ENCODE data around the gene CTSF.

Gene CTSF

DNA sequence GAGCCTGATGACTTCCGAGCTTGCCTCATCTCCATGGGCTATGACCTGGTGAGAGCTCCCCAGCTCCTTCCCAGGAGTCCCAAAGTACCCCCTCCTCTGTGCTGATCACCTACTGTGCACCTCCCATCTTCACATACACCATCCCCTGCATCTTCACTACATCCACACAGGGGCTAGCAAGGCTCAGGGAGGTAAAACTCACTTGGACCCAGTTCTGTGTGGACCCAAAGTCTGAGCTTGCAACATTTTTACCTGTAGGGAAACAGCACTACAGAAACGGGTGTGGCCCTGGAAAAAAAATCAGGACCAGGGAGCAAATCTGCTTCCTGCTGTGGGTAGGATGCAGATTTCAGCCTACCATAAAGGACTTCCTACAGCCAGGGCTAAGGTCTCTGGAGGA lies 6.1 kb downstream of the CTSF start:
- no peaks in the 10 kb centered on the region for H3K27me3 ChIP-seq (replicated peaks)
- no peaks in the 10 kb centered on the region for H3K36me3 ChIP-seq (replicated peaks)
- H3K27ac ChIP-seq = no peak overlapping the region
- H3K4me3 ChIP-seq (ENCODE audit: low read depth, low read length) = no peak overlapping the region
- in situ Hi-C loops (cut with HindIII; ENCODE audit: low pct_ligation_motif_present, low sequenced_read_pairs) = no loop called here
- DNase-seq = no peak
- TF ChIP-seq, protein P1, sequence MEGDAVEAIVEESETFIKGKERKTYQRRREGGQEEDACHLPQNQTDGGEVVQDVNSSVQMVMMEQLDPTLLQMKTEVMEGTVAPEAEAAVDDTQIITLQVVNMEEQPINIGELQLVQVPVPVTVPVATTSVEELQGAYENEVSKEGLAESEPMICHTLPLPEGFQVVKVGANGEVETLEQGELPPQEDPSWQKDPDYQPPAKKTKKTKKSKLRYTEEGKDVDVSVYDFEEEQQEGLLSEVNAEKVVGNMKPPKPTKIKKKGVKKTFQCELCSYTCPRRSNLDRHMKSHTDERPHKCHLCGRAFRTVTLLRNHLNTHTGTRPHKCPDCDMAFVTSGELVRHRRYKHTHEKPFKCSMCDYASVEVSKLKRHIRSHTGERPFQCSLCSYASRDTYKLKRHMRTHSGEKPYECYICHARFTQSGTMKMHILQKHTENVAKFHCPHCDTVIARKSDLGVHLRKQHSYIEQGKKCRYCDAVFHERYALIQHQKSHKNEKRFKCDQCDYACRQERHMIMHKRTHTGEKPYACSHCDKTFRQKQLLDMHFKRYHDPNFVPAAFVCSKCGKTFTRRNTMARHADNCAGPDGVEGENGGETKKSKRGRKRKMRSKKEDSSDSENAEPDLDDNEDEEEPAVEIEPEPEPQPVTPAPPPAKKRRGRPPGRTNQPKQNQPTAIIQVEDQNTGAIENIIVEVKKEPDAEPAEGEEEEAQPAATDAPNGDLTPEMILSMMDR (IDR thresholded peaks at IDR 0.05; ENCODE audit: low read depth, low read length, missing control alignments) = no peak

DNA sequence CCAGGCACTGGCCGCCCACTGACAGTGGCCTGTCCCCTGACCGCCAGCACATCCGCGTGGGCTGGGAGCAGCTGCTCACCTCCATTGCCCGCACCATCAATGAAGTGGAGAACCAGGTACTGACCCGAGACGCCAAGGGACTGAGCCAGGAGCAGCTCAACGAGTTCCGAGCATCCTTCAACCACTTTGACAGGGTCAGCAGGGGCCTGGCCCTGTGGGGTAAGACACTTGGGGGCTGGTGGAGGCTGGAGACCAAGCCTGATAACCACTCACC lies 6.5 kb downstream of the CTSF start:
- no peak overlapping the region for H3K27ac ChIP-seq
- no peak overlapping the region for H3K4me3 ChIP-seq (ENCODE audit: low read depth, low read length)
- no peak for DNase-seq
- no peaks in the 10 kb centered on the region for H3K36me3 ChIP-seq (replicated peaks)
- no peaks in the 10 kb centered on the region for H3K27me3 ChIP-seq (replicated peaks)
- in situ Hi-C loops (cut with HindIII; ENCODE audit: low pct_ligation_motif_present, low sequenced_read_pairs) = no loop called here
- TF ChIP-seq, protein P1 (IDR thresholded peaks at IDR 0.05; ENCODE audit: low read depth, low read length, missing control alignments) = no peak

DNA sequence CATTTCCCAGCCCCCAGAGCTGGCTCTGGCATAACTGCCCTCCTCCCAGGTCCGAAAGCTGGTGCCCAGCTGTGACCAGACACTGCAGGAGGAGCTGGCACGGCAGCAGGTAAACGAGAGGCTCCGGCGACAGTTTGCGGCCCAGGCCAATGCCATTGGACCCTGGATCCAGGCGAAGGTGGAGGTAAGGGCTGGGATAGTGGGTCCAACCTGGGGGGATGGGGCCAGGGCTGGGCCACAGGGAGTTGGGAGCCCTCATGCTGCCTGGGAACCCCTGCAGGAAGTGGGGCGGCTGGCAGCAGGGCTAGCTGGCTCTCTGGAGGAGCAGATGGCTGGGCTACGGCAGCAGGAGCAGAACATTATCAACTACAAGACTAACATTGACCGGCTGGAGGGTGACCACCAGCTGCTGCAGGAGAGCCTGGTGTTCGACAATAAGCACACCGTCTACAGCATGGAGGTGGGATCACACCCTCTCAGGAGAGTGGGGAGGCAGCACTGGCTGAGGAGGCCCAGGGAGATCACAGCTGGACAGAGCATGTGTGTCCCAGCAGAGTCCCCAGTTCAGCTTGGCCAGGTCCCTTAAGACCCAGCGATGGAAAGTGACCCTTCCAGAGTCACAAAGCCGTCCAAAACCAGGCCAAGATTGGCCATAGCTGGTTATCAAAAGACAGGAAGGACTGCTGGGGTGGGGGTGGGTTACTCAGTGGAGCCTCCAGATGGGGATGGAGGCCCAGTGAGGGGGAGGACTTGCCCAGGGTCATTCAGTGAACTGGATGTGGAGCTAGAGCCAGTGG lies 7.0 kb downstream of the CTSF start:
- Histone ChIP-seq H3K36me3 (replicated peaks) (no peaks in the 10 kb centered on the region), H3K27me3 (replicated peaks) (no peaks in the 10 kb centered on the region), H3K27ac (no peak overlapping the region), H3K4me3 (ENCODE audit: low read depth, low read length) (no peak overlapping the region)
- in situ Hi-C loops (cut with HindIII; ENCODE audit: low pct_ligation_motif_present, low sequenced_read_pairs) = no loop called here
- no peak for DNase-seq
- TF ChIP-seq, protein P1 (IDR thresholded peaks at IDR 0.05; ENCODE audit: low read depth, low read length, missing control alignments) = no peak

DNA sequence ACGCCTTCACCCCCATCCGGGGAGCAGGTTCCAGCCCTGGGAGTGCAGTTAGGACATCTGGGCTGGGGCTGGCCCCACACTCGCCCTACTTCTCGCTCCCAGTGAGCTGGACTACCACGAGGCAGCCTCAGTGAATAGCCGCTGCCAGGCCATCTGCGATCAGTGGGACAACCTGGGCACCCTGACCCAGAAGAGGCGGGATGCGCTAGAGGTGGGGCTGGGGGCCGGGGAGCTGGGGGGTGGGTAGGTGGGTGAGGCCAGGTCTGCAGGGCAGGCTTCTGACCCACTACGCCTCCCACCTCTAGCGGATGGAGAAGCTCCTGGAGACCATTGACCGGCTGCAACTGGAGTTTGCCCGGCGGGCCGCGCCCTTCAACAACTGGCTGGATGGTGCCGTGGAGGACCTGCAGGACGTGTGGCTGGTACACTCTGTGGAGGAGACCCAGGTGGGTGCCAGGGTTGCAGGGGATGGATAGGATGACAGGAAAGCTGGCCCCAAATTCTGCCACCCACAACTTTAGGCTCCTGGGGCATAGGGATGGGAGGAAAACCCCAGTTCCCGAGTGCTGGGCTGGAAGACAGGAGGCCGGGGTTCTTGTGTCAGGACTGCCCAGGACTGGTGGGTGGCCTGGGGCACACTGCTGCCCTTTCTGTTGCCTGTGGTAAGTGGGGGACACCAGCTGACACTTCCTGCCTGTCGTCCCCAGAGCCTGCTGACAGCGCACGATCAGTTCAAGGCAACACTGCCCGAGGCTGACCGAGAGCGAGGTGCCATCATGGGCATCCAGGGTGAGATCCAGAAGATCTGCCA lies 8.3 kb downstream of the CTSF start:
- Histone ChIP-seq H3K4me3 (ENCODE audit: low read depth, low read length) (no peak overlapping the region), H3K27ac (no peak overlapping the region), H3K36me3 (replicated peaks) (no peaks in the 10 kb centered on the region), H3K27me3 (replicated peaks) (no peaks in the 10 kb centered on the region)
- TF ChIP-seq, protein P1 (IDR thresholded peaks at IDR 0.05; ENCODE audit: low read depth, low read length, missing control alignments) = no peak
- in situ Hi-C loops (cut with HindIII; ENCODE audit: low pct_ligation_motif_present, low sequenced_read_pairs) = no loop called here
- no peak for DNase-seq

DNA sequence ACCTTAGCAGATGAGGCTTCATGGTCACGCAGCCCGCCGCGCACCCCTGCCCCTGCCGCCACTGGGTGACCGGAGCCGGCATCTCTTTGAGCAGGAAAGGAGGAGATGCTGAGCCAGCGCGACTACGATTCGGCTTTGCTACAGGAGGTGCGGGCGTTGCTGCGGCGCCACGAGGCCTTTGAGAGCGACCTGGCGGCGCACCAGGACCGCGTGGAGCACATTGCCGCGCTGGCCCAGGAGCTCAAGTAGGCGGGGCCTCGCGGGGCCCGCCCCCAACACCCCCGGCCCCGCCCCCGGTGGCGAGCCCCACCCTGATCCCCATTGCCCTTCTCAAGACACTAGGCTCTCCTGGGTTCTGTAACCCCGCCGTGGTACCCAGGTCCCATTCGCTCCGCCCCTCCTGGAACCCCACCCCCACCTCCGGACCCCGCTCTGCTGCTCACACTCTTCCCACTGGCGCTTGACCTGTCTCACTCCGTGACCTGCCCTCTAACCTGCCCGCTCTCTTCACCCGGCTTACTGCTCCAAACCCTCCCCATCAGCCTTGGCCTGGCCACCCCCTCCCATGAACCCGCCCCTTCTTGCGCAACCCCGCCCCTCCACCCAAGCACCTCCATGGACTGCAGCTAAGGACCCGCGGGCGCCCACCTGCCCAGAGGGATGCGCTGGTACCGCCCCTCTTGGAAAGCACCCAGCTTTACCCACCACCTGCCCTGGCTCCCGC lies 9.1 kb downstream of the CTSF start:
- no peak overlapping the region for H3K27ac ChIP-seq
- no peaks in the 10 kb centered on the region for H3K27me3 ChIP-seq (replicated peaks)
- no peaks in the 10 kb centered on the region for H3K36me3 ChIP-seq (replicated peaks)
- TF ChIP-seq, protein P1 (IDR thresholded peaks at IDR 0.05; ENCODE audit: low read depth, low read length, missing control alignments) = no peak
- in situ Hi-C loops (cut with HindIII; ENCODE audit: low pct_ligation_motif_present, low sequenced_read_pairs) = no loop called here
- no peak for DNase-seq
- no peak overlapping the region for H3K4me3 ChIP-seq (ENCODE audit: low read depth, low read length)
